ENCODE data around the gene UFD1. TPM values are rescaled to one million over a fixed set of nuclear protein-coding genes. Genes with fewer than 3 reads are reported as not detected.
A peak's percentile ranks its signal among the peaks of the same experiment; 100 is the strongest.

UFD1 gene
- total and polyA plus RNA-seq, 9 of the 15 experiments (the other 6 are each of a cell fraction or from before 2014, with no cell fraction given), result 238 to 645 (median 363) TPM

DNA sequence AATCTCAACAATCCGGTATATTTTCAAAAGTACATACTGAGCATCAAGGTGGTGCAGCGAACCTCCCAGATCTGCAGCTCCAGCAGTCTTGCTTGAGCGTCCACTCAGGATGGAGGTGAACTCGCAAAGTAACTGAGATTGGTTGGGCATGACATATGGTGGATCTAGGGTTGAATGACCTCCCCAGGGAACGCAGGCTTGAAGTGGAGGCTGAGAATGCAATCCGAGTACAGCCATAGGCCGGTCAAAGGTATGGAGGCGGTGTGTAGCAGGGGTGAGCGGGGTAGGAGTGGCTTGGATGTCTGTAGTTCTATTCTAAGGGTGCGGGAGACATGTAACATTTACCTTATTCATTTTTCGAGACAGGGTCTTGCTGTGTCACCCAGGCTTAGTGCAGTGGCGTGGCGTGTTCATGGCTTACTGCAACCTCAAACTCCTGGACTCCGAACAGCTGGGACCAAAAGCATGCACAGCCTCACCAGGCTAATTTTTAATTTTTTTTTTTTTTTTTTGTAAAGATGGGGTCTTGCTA is 30.9 kb downstream of the UFD1 start (continued):
- TF ChIP-seq NCOR1 (IDR thresholded peaks at IDR 0.05), result no peak
- TF ChIP-seq ELF4 (CRISPR knock-in tag; IDR thresholded peaks at IDR 0.05), result peak; percentile 81; the same call in 1 of the 2 replicates
- 0 out of 2 replicates have a peak, but pooled peaks have one; percentile 42 for TF ChIP-seq HMG20A (CRISPR knock-in tag; conservative IDR thresholded peaks at IDR 0.05)
- no peak for TF ChIP-seq CGGBP1 (CRISPR knock-in tag; IDR thresholded peaks at IDR 0.05)
- TF ChIP-seq GTF2A2 (tag; IDR thresholded peaks at IDR 0.05), result no peak
- no peak for TF ChIP-seq LEF1 (IDR thresholded peaks at IDR 0.05)
- no peak for TF ChIP-seq NFE2L1 (tag; IDR thresholded peaks at IDR 0.05; ENCODE audit: borderline replicate concordance, low read depth)
- peak; percentile 6; the same call in 1 of the 2 replicates for TF ChIP-seq ZNF436 (CRISPR knock-in tag; IDR thresholded peaks at IDR 0.05)
- TF ChIP-seq U2AF2 (optimal IDR thresholded peaks at IDR 0.05; ENCODE audit: low read depth, low read length), result no peak
- TF ChIP-seq NR1H2 (CRISPR knock-in tag; IDR thresholded peaks at IDR 0.05), result no peak
- TF ChIP-seq JUND (IDR thresholded peaks at IDR 0.05; ENCODE audit: borderline replicate concordance, low read depth, low read length), result 0 out of 2 replicates have a peak, but pooled peaks have one; percentile 5
- TF ChIP-seq JUND (tag; IDR thresholded peaks at IDR 0.05; ENCODE audit: borderline replicate concordance, low read depth, low read length), result no peak
- TF ChIP-seq ZNF584 (CRISPR knock-in tag; IDR thresholded peaks at IDR 0.05; ENCODE audit: low read depth), result no peak
- TF ChIP-seq HDAC2 (IDR thresholded peaks at IDR 0.05), result no peak; the same call in 1 of the 2 replicates
- no peak for TF ChIP-seq BRF1 (IDR thresholded peaks at IDR 0.05; ENCODE audit: borderline replicate concordance, extremely low read depth, insufficient read length)
- no peak for TF ChIP-seq RBM34 (IDR thresholded peaks at IDR 0.05; ENCODE audit: borderline replicate concordance, insufficient read depth, low read length)
- no peak for TF ChIP-seq ZC3H4 (CRISPR knock-in tag; IDR thresholded peaks at IDR 0.05; ENCODE audit: borderline replicate concordance)
- peak; percentile 65; the same call in 1 of the 2 replicates for TF ChIP-seq BCL6 (CRISPR knock-in tag; IDR thresholded peaks at IDR 0.05)
- TF ChIP-seq, protein P1, sequence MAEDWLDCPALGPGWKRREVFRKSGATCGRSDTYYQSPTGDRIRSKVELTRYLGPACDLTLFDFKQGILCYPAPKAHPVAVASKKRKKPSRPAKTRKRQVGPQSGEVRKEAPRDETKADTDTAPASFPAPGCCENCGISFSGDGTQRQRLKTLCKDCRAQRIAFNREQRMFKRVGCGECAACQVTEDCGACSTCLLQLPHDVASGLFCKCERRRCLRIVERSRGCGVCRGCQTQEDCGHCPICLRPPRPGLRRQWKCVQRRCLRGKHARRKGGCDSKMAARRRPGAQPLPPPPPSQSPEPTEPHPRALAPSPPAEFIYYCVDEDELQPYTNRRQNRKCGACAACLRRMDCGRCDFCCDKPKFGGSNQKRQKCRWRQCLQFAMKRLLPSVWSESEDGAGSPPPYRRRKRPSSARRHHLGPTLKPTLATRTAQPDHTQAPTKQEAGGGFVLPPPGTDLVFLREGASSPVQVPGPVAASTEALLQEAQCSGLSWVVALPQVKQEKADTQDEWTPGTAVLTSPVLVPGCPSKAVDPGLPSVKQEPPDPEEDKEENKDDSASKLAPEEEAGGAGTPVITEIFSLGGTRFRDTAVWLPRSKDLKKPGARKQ (CRISPR knock-in tag; IDR thresholded peaks at IDR 0.05), result no peak
- TF ChIP-seq ZBTB26 (CRISPR knock-in tag; IDR thresholded peaks at IDR 0.05), result peak; percentile 34; the same call in 1 of the 2 replicates
- TF ChIP-seq, protein P2, sequence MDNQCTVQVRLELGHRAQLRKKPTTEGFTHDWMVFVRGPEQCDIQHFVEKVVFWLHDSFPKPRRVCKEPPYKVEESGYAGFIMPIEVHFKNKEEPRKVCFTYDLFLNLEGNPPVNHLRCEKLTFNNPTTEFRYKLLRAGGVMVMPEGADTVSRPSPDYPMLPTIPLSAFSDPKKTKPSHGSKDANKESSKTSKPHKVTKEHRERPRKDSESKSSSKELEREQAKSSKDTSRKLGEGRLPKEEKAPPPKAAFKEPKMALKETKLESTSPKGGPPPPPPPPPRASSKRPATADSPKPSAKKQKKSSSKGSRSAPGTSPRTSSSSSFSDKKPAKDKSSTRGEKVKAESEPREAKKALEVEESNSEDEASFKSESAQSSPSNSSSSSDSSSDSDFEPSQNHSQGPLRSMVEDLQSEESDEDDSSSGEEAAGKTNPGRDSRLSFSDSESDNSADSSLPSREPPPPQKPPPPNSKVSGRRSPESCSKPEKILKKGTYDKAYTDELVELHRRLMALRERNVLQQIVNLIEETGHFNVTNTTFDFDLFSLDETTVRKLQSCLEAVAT (IDR thresholded peaks at IDR 0.05), result 0 out of 4 replicates have a peak, but pooled peaks of 1 of the 2 experiments have one; percentile 75
- no peak for TF ChIP-seq RAD21 (CRISPR knock-in tag; conservative IDR thresholded peaks at IDR 0.05 in 1 of 2, IDR thresholded peaks at IDR 0.05 in 1 of 2)
- TF ChIP-seq HDAC8 (tag; IDR thresholded peaks at IDR 0.05), result no peak; the same call in 1 of the 2 replicates
- TF ChIP-seq SRF (CRISPR knock-in tag; IDR thresholded peaks at IDR 0.05), result no peak
- TF ChIP-seq RCOR1 (IDR thresholded peaks at IDR 0.05; ENCODE audit: borderline replicate concordance in 1 of 2, low read depth in 2 of 2, low read length in 2 of 2), result 0 out of 4 replicates have a peak, but pooled peaks of 1 of the 2 experiments have one; percentile 3
